HG03139 (cell line): ENCODE results near the gene WNT5B.
A peak's percentile ranks its signal among the peaks of the same experiment; 100 is the strongest.

Source experiments
- ATAC-seq: cut with Tn5 transposase; IDR thresholded peaks from one replicate; pipeline ENCODE4 v1.9.1; 2021; ENCODE audit not compliant: unreplicated experiment

Gene WNT5B

DNA sequence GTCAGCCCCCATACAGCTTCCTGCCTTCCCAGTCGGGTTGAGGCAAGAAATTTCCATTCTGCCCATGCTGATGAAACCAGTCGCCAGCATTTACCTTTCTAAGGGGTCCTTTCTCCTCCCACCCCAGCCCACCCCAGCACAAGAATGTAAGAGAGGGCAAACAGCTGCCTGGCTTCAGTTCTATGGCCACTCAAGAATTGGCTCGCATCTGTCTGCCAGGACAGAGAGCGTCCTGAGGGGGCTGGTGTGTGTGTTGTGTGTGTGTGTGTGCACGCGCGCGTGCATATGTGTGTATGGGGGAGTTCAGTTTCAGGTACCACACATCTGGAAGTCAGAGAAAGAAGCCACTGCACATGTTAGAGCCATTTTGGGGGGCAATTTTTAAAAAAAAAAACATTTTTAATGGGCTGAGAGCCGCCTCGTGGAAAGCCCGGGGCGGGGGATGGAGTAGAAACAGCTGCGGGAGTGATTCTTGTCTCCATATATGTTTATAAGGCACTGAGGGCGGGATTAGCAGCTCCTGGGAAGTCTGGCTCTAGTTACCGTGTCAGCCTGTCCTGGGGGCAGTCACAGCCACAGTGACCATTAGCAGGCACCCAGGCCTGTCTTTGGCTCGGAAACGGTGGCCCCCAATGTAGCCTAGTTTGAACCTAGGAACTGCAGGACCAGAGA lies at the start of gene WNT5B:
Gene WNT5B (plus strand): TSS at position 566 of the 672 bp plus-strand sequence. CDS start 2,124 bp downstream, outside the sequence.
- ATAC-seq = no peak

DNA sequence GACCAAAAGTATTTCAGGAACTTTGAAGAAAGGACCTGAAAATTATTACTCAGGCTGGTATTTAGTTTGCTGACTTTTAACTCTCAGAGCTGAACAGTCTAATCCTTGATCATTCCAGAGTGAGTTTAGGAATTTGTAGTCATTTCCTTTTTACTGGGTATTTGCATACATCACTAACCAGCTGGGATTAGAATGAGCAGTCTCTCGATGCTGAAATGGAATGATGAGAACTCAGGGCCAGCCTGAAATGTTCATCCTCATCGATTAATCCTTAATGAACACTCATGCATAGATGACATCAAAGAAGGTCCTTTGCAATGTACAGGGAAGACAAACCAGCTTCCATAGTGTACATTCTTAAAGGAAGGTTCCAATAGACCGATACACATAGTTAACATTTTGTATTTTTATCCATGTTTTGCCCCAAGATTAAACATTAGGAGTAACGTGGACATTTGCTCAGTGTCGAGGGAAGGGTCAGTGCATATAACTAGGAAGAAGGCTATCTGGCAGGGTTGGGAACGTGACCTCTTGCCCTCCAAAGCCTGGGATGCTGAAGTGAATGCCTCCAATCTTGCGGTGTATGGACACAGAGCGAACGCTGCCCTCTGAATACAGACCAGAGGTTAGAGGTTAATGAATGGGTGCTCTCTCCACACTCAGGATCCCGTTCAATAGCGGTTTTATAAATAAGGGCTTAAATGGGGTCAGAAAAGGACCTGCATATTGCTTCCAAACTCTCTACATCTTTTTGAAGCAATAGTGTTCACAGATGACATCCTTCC lies 49.2 kb upstream of the WNT5B start:
- ATAC-seq = no peak

DNA sequence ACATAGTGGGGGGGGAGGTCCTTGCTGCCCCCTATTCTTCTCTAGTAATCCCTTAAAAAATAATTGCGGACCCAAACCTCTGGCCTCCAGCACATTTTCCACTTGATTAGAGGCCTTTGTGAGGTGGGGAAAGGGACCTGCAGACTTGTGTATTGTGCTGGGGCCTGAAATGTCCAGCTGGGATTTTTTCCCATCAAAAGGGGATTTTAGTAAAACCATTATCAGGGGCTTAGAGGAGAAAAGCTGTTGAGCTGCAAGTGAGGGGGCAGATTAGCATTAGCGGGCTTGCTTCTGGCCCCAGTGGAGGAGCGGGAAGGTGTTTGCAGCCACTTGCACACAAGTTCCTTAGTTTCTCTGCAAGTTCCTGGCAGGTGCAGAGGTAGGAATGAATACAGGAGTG lies 48.5 kb upstream of the WNT5B start:
- no peak for ATAC-seq

DNA sequence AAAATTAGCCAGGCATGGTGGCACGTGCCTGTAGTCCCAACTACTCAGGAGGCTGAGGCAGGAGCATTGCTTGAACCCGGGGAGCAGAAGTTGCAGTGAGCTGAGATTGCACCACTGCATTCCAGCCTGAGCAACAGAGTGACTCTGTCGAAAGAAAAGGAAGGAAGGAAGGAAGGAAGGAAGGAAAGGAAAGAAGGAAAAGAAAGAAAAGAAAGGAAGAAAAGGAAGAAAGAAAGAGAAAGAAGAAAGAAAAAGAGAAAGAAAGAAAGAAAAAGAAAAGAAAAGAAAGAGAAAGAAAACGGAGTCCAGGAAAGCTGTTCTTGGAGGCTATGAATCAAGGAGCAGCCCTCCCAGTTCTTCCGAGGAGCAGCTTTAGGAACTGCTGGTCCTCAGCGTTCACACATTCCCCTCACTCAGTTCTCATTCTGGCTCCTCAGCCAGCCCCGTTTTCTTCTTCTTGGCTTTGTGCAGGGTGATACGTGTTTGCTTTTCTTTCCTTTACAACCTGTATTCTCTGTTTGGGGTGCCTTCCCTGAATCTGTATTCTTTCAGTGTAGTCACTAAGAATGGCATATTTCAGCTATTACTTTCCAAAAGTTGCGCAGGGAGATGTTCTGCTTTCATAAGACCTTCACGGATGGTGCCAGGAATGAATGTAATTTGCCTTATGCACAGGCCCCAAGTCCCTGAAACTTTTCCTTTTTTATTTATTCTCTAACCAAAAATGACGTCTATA lies 46.9 kb upstream of the WNT5B start:
- no peak for ATAC-seq

DNA sequence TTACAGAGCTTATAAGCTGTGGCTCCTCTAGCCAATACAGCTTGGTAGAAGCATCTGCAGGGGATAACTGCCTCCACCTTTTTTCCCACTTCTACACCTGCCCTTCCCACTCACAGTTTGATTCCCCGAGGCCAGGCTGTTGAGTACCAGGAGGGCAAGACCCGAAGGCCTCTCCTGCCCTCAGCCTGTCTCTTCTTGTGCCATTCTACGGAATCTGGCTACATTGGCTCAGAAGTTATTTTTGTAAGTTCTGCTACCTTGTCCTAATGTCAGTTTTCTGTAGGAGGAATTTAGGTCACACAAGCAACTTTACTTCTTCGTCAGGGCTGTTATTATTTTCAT lies 46.4 kb upstream of the WNT5B start:
- ATAC-seq = no peak

DNA sequence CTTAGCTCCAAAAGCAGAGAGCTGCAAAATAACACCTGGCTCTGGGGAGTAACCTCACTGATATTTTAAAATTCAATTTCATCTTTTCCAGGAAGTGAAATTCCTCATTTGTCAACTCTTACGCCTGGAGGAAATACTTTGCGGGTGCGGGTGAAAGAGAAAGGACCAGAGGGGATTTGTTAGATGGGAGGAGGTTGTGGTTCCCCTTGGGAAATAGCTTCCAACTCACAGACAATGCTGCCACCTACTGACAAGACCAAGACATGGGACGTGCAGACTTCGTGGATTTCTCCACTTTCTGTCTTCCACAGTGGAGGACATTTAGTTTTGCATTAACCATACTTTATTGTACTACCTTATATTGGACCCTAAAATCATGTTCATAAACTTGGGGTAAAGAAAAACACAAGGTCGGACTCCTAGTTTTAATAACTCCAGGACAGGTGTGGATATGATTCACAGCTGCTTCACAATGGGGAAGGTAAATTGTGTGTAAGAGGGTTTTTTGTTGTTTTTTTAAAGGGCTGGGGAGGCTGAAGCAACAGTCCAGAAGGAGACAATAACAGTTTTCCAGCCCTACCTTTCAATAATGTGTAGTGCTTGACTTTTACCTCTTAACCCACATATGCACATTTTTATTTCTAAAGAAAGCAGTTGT lies 45.5 kb upstream of the WNT5B start:
- no peak for ATAC-seq

DNA sequence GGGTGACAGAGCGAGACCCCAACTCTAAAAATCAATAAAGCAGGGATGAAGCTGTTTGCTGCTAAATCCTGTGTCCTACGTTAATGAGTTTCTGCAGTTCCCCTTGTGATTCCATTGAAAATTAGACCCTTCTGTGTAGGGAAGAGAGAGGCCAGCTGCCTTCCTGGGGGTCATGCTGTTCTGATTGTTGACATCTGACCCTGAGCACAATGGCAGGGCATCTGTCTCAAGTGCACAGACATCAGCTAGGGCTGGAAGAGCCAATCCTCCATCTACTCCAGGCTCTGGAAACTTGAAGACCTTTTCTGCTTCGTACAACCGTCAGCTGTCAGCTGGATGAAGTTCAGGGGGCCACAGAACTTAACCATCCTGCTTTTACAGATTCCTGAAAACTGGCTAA lies 44.7 kb upstream of the WNT5B start:
- ATAC-seq = no peak

DNA sequence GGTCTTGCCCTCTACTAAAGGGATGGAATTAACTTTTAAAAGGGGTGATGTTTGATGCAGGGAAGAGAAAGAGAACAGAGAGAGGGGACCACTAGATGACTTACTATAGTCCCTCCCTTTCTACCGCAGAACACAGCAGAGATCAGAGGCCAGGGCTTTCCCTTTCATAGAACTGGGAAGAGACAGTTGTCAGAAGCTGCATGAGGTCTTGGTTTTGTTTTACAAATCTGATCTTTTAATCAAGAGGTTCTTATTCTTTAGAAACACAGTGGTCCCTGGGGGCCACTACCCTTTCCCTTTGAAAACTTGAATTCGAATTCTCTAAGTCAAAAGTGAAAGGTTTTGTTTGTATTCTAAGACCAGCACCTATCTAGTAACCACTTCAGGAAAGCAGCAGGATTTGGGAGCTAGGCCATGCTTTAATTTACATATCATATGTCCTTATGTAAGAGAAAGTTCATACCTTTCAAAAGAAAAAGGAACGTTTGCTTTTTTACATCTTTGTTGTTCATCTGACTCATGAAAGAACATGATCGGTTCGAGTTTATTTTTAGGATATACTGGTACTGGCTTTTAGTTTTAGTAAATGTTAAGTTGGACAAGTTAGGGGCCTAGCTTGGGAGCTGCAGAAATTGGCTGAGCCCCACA lies 41.0 kb upstream of the WNT5B start:
- no peak for ATAC-seq

DNA sequence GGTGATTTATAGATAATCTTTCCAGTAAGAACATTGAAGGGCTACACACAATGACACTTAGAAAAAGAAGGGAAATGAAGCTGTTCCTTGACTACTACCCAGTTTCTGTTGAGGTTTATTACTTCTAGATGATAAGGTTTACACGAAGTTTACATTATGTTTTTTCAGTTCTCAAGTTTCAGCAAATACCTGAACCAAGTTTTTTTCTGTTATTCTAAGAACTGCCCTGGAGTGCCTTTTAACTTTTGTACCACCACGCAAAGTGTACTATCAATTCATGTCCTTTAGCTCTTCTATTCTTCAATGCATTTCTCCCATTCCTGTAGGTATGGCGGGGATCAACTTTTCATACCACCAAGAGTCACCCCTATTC lies 40.5 kb upstream of the WNT5B start:
- ATAC-seq = no peak

DNA sequence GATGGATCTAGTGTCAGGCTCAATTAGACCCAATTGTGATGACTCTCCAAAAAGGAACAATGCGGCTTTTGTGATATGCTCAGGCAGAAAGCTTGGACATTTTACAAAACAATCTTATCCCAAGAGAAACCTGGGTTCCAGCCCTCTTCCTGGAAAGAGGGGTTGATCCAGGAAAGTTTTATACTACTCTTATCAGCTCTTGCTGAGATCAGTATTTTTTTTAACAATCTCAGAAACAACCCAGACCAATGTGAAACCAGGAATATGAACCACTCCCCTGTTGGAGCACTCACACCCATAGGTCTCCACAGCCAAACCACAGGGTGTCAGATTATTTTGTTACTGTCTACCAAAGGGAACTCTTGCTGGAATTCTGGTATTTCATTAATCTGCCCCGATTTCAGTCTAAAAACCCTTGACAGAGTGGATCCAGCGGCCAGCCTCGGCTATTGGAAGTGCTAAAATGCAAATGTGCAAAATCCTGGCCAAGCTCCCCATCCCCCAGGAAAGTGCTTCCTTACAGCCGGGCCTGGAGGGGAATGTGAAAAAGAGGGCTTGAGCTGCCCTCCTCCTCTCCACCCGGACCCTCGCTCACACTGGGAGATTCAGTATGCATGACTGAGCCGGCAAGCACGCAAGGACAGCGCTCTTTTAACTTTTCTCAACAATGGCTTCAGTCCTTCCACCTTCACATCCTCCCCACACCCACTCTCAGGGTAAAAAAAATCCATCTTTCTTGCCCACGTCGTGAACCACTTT lies 38.6 kb upstream of the WNT5B start:
- ATAC-seq = no peak

DNA sequence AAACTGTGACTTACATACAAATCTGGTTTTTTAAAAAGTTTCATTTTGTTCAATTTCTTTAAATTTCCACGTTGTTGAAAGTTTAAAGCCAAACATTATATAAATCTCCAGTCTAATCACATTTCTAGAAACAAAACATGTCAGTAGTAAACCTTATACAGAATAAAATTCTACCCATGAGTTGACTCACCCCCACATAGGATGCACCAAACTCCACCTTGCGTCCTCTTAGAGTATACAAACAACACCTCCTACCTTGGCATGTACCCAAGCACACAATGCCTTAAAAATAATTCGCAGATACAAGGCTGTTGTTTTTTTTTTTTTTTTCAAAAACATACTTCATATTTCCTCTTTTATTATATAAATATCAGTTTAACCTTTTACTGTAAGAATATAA lies 38.0 kb upstream of the WNT5B start:
- no peak for ATAC-seq

DNA sequence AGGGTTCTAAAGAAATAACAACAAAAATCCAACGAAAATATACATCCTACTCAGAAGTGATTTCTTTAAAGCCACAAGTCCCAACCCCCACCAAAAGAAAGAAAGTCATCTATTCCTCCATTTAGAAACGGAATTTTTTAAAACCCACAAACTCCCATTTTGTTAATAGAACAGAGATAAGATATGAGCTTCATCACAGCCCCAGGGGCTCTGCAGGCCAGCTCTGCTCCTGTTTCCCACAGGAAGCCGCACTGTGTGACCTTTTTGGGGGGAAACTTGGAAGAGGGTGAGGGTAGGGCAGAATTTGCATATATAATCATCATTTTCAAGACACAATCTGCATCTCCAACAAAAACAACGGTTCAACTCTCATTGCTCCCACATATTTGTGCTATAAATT lies 37.5 kb upstream of the WNT5B start:
- no peak for ATAC-seq

DNA sequence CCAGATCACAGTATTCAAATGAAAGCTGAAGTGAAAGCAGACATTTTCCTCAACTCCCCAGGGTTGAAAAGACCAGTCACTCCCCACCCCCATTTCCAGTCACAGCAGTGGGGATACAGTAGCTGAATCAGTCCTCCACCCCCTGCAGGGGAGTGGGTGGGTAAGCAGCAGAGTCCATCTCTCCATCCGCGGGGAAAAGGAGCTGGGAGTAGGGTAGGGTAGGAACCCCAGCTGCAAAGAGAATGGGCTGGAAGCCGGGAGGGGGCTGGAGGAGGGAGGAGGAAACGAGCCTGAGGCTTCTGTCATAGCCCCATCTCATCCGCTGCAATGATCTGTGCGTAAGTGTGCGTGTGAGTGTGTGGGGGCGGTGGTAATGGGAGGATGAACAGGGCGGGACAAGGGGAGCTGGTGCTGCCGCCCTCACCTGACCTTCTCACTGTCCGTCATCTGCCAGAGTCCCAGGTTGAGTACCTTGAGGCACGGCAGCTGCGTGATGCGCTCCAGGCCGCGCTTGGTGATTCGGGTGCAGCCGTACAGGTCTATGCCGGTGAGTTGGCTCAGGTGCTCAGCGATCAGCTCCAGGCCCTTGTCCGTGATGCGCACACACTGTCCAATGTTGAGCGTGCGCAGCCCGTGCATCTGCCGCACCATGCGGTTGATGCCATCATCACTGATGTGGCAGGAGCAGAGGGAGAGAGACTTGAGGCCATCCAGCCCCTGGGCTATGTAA lies 36.4 kb upstream of the WNT5B start:
- ATAC-seq = no peak

DNA sequence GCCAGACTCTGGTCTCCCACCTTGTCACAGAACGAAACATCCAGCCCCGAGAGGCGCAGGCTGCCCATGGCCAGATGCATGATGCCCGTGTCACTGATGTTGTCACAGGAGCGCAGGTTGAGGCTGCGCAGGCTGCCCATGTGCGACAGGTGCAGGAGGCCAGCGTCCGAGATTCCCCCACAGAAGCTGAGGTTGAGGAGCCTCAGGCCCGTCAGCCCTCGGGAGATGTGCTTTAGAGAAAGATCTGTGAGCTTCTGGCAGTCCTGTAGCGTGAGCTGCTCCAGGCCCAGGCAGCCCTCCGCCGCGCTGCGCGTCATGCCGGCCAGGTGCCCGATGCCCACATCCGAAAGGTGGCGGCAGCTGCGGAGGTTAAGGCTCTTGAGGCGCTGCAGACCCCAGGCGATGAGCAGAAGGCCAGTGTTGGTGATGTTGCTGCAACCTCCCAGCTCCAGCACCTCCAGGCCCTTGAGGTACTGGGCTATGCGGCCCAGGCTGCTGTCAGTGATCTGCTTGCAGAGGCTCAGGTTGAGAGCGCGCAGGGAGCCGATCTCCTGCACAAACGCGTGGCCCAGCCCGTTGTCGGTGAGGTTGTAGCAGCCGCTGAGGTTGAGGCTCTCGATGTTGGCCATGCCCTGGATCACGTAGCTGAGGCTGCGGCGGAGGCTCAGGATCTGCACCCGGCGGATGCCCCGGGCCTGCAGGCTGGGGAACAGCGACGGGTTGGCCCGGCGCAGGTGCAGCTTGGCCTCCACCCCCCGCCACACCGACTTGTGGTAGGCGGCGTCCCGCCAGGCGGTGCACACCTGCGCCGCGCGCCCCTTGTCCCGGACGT lies 35.6 kb upstream of the WNT5B start:
- peak; percentile 20 for ATAC-seq

DNA sequence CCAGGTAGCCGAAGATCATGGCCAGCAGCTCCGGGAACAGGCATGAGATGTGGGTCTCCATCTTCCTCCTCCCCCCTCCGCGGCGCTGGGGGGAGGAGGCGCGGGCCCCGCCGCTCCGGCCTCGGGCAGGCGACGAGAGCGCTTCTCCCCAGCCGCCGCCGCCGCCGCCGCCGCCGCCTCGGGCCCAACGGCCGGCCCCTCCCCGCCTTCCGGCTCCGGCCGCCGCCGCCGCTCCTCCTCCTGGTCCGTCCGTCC lies 35.1 kb upstream of the WNT5B start:
- ATAC-seq = peak; percentile 58

DNA sequence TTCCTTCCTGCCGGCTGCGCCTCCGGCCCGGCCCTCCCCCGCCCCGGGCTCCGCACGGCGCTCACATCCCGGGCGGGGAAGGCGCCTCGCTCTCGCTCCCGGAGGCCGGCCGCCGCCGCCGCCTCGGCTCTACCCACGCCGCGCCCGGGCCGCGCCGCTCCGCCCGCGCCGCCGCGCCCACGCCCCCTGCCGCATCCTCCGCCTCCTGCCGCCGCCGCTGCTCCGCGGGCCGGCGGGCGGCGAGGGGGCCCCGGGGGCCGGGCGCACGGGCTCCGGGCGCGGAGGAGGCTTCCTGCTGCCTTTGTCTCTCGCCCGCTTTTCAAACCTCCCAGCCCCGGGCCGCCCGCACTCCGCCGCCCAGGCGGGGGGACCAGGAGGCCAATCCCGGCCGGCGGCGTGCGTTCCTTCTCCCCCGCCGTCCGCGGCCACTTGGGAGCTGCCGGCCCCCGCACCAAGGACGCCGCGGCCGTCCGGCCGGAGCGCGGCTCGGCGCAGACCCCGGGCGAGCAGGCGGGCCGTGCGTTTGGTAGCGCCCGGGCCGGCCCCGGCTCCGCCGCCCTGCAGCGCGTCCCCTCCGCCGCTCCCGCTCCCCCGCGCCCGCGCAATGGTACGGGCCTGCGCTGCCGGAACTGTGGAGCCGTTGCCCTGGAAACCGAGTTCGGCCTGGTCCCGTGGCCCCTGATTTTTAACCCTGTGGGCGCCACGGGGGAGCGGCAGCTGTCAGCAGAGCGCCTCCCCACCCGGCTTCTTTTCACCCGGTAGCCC lies 34.6 kb upstream of the WNT5B start, which contains the start of gene FBXL14:
Gene FBXL14 (minus strand): TSS at position 321 of the 765 bp plus-strand sequence. CDS start 515 bp downstream, outside the sequence.
- ATAC-seq = peak; percentile 37

DNA sequence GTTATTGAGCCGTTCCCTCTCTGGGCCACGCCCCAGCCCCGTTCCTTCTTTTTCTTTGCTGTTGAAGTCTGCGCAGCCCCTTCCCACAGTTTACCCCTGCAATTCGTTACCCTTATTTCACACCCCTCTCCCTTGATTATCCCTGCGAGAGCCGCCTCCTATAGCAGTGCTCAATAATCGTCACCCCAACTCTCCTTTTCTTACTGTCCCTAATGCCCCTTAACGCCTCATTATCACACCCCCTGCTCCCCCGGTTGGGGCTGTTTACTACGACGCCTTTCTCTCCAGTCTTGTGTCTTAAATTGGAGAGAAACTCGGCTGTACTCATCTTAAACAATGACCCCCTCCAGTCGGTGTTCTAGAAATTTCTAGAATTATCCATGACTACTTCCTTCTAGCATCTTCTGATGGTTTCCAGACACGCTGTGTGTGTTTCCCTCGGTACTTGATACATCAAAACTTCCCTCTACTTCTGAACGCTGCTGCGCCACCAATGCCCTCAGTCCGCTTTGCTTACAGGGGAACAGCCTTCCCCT lies 33.9 kb upstream of the WNT5B start:
- ATAC-seq = no peak
